Inferior parietal cortex (tissue), 1 donor: Measurements from ENCODE around the gene ZDHHC20.

ENCODE experiments used
- DNase-seq: peaks from one replicate; pipeline ENCODE4 v3.0.0-alpha.2; 2016; ENCODE audit errors: extremely low spot score

ZDHHC20 gene

GRCh38 chr13:21361706-21362105, 97.4 kb downstream of the ZDHHC20 start:
- DNase-seq, result no peak

DNA sequence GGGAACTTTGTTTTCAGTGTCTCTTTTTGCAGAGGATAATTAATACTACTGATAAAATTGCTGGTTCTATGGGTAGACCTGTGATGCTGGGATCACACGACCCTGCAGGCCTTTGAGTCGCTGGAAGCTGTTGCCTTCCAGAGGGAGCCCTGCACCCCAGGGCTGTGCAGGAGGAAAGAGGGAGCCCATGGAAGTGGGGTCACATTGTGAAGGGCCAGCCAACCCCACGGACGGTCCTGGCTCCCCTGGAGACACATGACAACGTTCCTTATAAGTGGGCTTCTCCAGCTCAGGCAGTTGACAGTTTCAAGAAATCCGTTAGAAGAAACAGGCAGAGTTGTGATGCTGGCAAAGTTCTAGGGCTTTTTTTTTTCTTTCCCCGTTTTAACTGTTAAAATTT, 98.0 kb downstream of the ZDHHC20 start:
- DNase-seq, result no peak

DNA sequence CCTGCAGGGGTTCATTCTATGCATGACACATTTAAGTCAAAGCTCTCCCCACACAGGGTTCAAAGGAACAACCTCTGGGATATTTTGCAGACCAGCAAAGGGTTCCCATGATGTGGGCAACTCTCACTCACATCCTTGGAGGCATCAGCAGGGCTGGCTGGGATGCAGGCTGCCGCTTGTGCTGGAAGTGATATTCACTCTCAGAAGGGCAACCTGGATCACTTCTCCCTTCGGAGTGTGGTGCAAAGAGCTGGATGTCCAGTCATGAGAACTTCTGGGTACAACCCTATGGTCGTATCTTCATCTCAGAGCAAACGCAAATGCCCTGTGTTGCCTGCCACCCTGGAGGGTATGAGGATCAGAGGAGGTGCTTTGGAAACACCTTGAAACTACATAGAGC, 98.6 kb downstream of the ZDHHC20 start:
- no peak for DNase-seq

DNA sequence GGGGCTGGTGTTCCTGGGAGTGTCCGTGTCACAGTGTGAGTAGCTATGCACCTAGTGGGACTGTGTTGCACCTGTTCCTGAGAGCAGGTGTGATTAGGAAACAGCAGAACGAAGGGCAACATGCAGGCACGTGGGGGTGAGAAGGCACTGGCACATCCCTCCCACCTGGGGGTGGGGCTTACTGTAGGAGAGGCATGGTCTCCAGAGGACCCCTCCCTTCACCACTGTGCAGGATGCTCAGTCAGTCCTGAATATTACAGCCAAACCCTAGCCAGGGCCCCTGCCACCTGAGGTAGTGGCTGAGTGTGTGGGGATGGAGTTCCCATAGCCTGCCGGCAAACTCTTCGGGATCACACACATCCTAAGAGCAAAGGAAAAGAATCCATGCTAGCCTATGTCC, 99.2 kb downstream of the ZDHHC20 start:
- no peak for DNase-seq

GRCh38 chr13:21355304-21355703, 103.8 kb downstream of the ZDHHC20 start:
- no peak for DNase-seq

DNA sequence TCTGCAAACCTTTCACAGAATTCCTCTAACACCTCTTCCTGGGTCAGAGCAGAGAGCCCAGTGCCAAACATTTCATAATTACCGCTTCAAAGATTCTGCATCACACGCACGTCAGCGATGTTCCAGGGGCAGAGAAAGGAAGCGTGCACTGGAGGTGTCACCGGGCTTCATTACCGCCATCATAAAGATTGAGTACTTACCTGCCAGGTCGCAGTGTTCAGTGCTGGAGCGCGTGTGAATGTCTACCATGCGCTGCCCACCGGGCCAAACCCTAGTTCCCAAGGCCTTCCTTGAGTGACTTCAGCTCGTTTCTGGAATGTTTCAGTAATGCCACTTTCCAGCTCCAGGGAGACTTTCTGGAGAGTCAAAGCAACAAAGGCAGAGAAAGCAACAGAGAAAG, 104.4 kb downstream of the ZDHHC20 start:
- DNase-seq, result no peak

- DNase-seq, result no peak
These were observed 110.5 kb downstream of the ZDHHC20 start for GRCh38 chr13:21348488-21349120.

- no peak for DNase-seq
These were observed 111.3 kb downstream of the ZDHHC20 start for GRCh38 chr13:21347753-21348318.

DNA sequence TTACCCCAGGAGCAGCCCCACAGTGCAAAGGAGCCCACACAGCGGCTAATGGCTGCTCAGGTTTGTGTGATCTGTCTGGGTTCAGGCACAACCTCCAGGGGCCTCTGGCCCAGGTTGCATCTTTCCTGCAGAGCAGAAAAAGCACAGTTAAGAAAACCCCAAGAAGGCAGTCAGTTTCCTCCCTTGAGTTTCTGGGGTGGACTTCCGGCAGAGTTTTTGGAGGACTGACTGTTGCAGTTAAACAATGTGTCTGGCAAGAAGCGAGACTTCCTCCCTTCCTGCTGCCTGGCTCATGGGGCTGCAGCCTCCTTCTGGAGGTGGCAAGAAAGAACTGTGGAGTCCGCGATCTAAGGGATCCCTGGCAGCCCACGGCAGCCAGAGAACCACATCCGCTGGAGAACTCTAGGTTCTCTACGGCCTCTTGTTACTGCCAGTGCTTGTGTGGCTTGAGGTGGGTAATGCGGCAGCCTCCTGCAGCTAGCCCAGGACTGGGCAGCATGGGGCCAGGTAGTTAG, 114.4 kb downstream of the ZDHHC20 start:
- no peak for DNase-seq

DNA sequence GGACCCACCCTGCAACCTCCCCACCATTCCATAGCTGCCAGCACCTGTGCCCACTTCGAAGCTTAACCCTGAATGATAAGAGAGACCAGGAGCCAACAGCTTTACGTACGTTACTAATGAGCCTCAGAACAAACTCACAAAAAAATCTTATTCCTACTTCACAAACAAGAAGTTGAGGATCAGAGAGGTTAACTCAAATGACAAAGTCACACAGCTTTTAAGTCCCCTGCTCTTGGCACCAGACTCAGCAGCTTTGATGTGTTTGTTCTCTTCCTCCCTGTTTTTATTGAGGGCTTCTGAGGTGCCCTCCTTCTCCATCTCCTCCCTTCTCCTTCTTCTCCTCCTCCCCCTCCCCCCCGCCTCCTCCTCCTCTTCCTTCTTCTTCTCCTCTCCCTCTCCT, 115.4 kb downstream of the ZDHHC20 start:
- DNase-seq, result no peak

- DNase-seq, result no peak
These were observed 116.2 kb downstream of the ZDHHC20 start for GRCh38 chr13:21342699-21343442.

- no peak for DNase-seq
These were observed 117.3 kb downstream of the ZDHHC20 start for GRCh38 chr13:21341637-21342422.

GRCh38 chr13:21338639-21339278, 120.3 kb downstream of the ZDHHC20 start:
- DNase-seq, result no peak

DNA sequence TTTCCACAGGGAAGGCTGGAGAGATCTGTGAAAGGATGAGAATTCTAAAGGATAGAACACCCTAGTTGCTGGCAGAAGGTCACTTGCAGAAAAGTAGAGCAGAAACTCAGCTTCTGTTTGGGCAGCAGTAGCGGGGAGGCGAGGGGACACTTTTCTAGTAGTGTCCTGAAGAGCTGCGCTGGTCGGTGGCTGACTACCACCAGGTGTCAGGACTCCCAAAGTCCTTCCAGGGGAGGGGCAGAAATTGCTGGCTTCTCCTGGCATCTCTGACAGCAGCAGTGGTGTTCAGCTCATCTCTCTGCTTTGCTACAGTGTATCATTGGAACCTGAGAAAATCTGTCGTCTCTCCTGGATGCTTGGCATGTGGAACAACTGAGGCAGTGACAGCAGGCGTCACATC, 120.9 kb downstream of the ZDHHC20 start:
- DNase-seq, result no peak

DNA sequence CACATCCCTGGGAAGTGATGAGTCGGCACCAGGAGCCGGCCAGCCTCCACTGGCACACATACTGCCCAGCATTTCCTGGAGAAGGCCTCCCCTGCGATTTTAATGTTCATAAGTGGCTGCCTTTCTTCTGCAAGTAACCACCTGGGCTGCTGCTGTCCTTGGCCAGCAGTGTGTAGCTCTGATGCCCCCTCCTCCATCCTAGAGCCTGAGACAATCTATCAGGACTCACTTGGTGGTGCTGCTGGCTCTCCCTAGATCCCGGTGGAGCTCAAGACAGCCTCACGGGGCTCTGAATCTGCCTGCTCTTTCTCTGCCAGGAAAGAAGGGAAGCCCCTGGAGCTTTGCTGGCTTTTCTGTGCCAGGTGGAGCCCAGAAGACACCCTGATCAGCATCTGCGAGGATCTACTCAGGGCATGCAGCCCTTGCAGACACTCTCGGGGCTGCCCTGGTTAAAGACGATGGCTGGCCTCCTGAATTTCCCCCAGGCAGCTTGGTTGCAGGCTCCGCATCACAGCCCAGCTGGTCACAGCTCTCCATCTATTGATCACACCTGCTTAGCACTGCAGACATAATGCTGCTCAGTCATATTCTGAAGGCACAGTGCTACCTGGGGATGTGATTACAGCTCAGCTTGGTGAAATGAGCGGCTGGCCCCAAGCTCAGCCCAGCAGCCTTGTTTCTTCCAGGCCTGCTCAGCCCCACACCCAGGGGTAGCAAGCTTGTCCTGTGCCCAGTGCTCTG, 122.3 kb downstream of the ZDHHC20 start:
- no peak for DNase-seq

DNA sequence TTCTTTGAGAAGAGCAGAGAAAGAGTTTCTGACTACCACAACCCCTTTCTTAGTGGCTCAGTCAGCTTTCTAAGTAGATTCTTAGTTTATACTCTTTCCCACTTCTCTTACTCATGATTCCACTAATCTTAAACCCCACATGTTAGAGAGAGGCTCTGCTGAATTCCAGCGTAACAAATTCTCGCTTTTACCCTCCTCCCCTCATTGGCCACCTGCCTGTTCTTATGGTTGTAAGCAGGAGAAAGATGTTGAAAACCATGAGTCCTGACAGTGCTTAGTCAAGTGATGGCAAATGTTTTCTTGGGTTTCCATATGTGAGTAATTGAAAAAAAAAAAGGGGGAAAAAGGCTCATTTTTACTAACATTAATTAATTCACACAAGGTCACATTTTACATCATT, 125.9 kb downstream of the ZDHHC20 start:
- no peak for DNase-seq

DNA sequence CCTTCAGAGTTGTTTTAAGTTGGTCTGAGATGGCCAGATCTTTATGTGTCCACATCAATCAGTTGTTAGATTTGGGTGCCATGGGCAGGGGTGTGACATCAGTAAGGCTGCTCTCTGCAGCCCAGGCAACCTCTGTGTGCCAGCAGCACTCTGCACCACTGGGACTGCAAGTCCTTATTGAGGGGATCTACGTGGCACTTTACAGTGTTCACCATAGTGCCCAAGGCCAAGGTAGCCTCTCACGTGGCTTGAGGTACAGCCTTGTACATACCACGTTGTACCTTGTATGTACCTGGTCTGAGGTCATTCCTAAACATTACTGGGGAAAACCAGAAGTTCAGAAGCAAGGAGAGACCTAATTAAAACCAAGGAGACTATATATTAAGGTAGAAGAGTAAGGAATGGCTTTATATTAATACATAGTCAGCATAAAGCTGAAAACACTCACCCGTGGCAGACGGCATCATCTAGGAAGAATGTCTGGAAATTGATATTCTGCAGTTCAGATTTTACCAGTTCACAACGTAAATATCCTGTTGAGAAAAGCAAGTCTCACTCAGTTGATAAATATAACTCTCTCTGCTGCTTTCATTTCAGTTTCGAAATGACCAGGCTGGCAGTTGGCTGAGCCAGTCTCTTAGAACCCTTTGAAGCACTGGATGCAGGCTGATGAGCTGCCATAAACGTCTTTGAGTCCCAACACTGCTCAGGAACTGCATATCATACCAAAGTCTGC, 128.8 kb downstream of the ZDHHC20 start:
- DNase-seq, result no peak

- no peak for DNase-seq
These were observed 130.1 kb downstream of the ZDHHC20 start for GRCh38 chr13:21328836-21329477.

GRCh38 chr13:21328201-21328600, 130.9 kb downstream of the ZDHHC20 start:
- DNase-seq, result no peak
